DLD1 (cell line): Measurements from ENCODE around the gene FRMD5.

Source experiments
- in situ Hi-C: cut with HindIII; loops from 2 replicates; pipeline ENCODE4 v1.10.0; 2017; ENCODE audit warnings: low sequenced_read_pairs

FRMD5 gene

GRCh38 chr15:43985976-43986680 lies 208.9 kb downstream of the FRMD5 start:
- in situ Hi-C loops: no loop called here

- in situ Hi-C loops: no loop called here
Measured at GRCh38 chr15:43981576-43981975, 213.5 kb downstream of the FRMD5 start.

GRCh38 chr15:43977072-43977884 lies 217.8 kb downstream of the FRMD5 start:
- in situ Hi-C loops: no loop called here

- in situ Hi-C loops: no loop called here
Measured at GRCh38 chr15:43975770-43976169, 219.3 kb downstream of the FRMD5 start.

- in situ Hi-C loops: no loop called here
Measured at GRCh38 chr15:43975326-43975725, 219.7 kb downstream of the FRMD5 start.

- in situ Hi-C loops: no loop called here
Measured at GRCh38 chr15:43974852-43975251, 220.2 kb downstream of the FRMD5 start.

- in situ Hi-C loops: no loop called here
Measured at GRCh38 chr15:43969802-43970375, 225.2 kb downstream of the FRMD5 start.

GRCh38 chr15:43968551-43968950 lies 226.5 kb downstream of the FRMD5 start:
- in situ Hi-C loops: no loop called here

GRCh38 chr15:43966646-43967045 lies 228.4 kb downstream of the FRMD5 start:
- in situ Hi-C loops: no loop called here

GRCh38 chr15:43958861-43959330 lies 236.2 kb downstream of the FRMD5 start:
- in situ Hi-C loops: no loop called here

GRCh38 chr15:43957724-43958123 lies 237.3 kb downstream of the FRMD5 start:
- in situ Hi-C loops: no loop called here

- in situ Hi-C loops: no loop called here
Measured at GRCh38 chr15:43955140-43955539, 239.9 kb downstream of the FRMD5 start.

GRCh38 chr15:43954181-43954621 lies 240.9 kb downstream of the FRMD5 start:
- in situ Hi-C loops: no loop called here

GRCh38 chr15:43953402-43953801 lies 241.7 kb downstream of the FRMD5 start:
- in situ Hi-C loops: no loop called here

- in situ Hi-C loops: no loop called here
Measured at GRCh38 chr15:43950531-43950930, 244.5 kb downstream of the FRMD5 start.

GRCh38 chr15:43948691-43949325 lies 246.3 kb downstream of the FRMD5 start:
- in situ Hi-C loops: no loop called here

- in situ Hi-C loops: no loop called here
Measured at GRCh38 chr15:43943511-43943910, 251.6 kb downstream of the FRMD5 start.

GRCh38 chr15:43942194-43942593 lies 252.9 kb downstream of the FRMD5 start:
- in situ Hi-C loops: no loop called here

- in situ Hi-C loops: no loop called here
Measured at GRCh38 chr15:43941555-43941954, 253.5 kb downstream of the FRMD5 start.

GRCh38 chr15:43941071-43941470 lies 254.0 kb downstream of the FRMD5 start:
- in situ Hi-C loops: no loop called here

- in situ Hi-C loops: no loop called here
Measured at GRCh38 chr15:43939070-43939469, 256.0 kb downstream of the FRMD5 start.
